Gastrocnemius medialis (tissue), 4 donors: ENCODE results near the gene GALNT4.

Experiments used
- CTCF ChIP-seq, 5 experiments: fragments of 450-650 bp in 3 of 5; fragments of 200-600 bp in 2 of 5; sonication (generic) in 2 of 5; IDR thresholded peaks in 4 of 5; conservative IDR thresholded peaks in 1 of 5; 1 replicate in 4 of 5; 2 replicates in 1 of 5; pipeline ENCODE4 v1.5.1; 2016 to 2019; ENCODE audit warnings: antibody characterized with exemption in 5 of 5, mild to moderate bottlenecking in 3 of 5, moderate library complexity in 3 of 5
- POLR2A ChIP-seq, 2 donors: fragments of 450-650 bp; IDR thresholded peaks; one replicate each; pipeline ENCODE4 v1.6.1; 2017; ENCODE audit warnings: antibody characterized with exemption in 2 of 2, mild to moderate bottlenecking in 2 of 2, moderate library complexity in 2 of 2

DNA sequence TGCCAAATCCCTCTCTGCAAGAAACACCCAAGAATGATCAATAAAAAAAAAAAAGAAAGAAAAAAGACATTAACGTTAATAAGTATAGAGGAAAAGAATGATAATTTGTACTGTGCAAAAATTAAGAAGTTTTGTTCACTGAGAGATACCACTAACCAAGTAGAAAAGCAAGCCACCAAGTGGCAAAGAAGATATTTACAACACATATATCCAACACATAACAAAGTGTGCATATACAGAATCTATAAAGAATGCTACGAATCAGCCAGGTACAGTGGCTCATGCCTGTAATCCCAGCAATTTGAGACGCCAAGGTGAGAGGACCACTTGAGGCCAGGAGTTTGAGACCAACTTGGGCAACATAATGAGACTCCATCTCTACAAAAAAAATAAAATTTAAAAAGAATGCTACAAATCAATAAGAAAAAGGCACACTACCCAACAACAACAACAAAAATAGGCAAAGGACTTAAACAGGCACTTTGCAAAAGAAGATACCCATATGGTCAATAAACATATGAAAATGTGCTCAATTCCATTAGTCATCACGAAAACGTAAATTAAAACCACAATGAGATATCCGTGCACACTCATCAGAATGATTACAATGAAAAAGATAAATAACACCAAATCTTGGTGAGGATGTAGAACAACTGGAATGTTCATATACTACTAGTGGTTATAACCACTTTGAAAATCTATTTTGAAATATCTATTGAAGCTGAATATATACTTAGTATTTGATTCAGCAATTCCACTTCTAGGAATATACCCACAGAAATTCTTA is 19.8 kb downstream of the GALNT4 start:
- TF ChIP-seq CTCF (IDR thresholded peaks at IDR 0.05 in 4 of 5, conservative IDR thresholded peaks at IDR 0.05 in 1 of 5) = no peak
- no peak for TF ChIP-seq POLR2A (IDR thresholded peaks at IDR 0.05)
